Lung (tissue), 12 donors: ENCODE data around the gene SLC35E3. TPM values are rescaled to one million over a fixed set of nuclear protein-coding genes. Genes with fewer than 3 reads are reported as not detected.

Source experiments
- ATAC-seq: fragments of 200-7000 bp; cut with Tn5 transposase; one replicate; pipeline ENCODE4 v1.9.1; 2020; ENCODE audit warnings: moderate number of reproducible peaks; ENCODE audit not compliant: insufficient read depth, low FRiP score
- DNase-seq, 3 donors: peaks; one replicate each; pipeline ENCODE4 v3.0.0-alpha.2; 2013 to 2017
- H3K27ac ChIP-seq, 2 donors: one replicate each; pipeline ENCODE4 v1.5.1; 2013; ENCODE audit warnings: mild to moderate bottlenecking in 2 of 2, moderate library complexity in 2 of 2, control low read depth in 1 of 2, inconsistent platforms in 1 of 2, low read depth in 1 of 2, low read length in 1 of 2
- H3K27me3 ChIP-seq, 3 donors: one replicate each; pipeline ENCODE4 v1.5.1; 2013; ENCODE audit warnings: low read length in 2 of 3; ENCODE audit not compliant: control insufficient read depth in 3 of 3, insufficient read depth in 3 of 3
- H3K36me3 ChIP-seq, 4 donors: one replicate each; pipeline ENCODE4 v1.5.1; 2013; ENCODE audit warnings: low read length in 4 of 4, mild to moderate bottlenecking in 1 of 4, moderate library complexity in 1 of 4; ENCODE audit not compliant: control insufficient read depth in 4 of 4, insufficient read depth in 4 of 4
- H3K4me1 ChIP-seq, 5 donors: one replicate each; pipeline ENCODE4 v1.5.1; 2013; ENCODE audit warnings: low read length in 5 of 5, mild to moderate bottlenecking in 2 of 5, moderate library complexity in 1 of 5; ENCODE audit not compliant: control insufficient read depth in 5 of 5, insufficient read depth in 5 of 5
- H3K4me3 ChIP-seq: one replicate; pipeline ENCODE4 v1.5.1; 2013; ENCODE audit warnings: mild to moderate bottlenecking, control low read depth, moderate library complexity
- H3K9ac ChIP-seq, 2 donors: one replicate each; pipeline ENCODE4 v1.5.1; 2013; ENCODE audit warnings: low read length in 2 of 2, control low read depth in 1 of 2; ENCODE audit not compliant: insufficient read depth in 1 of 2
- H3K9me3 ChIP-seq, 4 donors: one replicate each; pipeline ENCODE4 v1.5.1; 2013; ENCODE audit warnings: low read length in 3 of 4, mild to moderate bottlenecking in 1 of 4, moderate library complexity in 1 of 4; ENCODE audit not compliant: control insufficient read depth in 4 of 4, insufficient read depth in 3 of 4
- CTCF ChIP-seq: IDR thresholded peaks from 2 replicates; pipeline ENCODE4 v1.5.1; 2012; ENCODE audit warnings: mild to moderate bottlenecking; ENCODE audit errors: control extremely low read depth, extremely low read depth
- WGBS, 2 donors: extraction: QIAGEN DNeasy Blood & Tissue Kit; methylation state at CpG; one replicate each; pipeline ENCODE4 v1.1.7; 2013; 5-methylcytosine and 5-hydroxymethylcytosine counted together
- polyA plus RNA-seq, 2 donors: library from polyadenylated mRNA; stranded (reverse); fragments of 200-250 nt; gene quantifications; one replicate each; pipeline ENCODE4 v1.2.1, GENCODE V29; 2013
- total RNA-seq, 2 donors: library from RNA; depleted of rRNA in 1 of 2; stranded (reverse); fragments of >200 nt in 1 of 2; gene quantifications; one replicate each; pipeline ENCODE4 v1.2.1, GENCODE V29; 2014 to 2021
- donor health status: control.
- donor health status: control.
- donor health status: Bipolar disorder and iron deficiency.
- donor health status: healthy.
- donor health status: DM: yes; HTN: yes; CAD: no.

The SLC35E3 gene
- total and polyA plus RNA-seq, 4 donors, result 4.0 to 14.4 (median 9.0) TPM

GRCh38 chr12:68793975-68794652, 48.1 kb downstream of the SLC35E3 start:
- no peak overlapping the region for H3K4me3 ChIP-seq
- ATAC-seq (no peak), DNase-seq (no peak)
- no peak overlapping the region for H3K9ac ChIP-seq
- no peak overlapping the region for H3K27ac ChIP-seq
- no peak for TF ChIP-seq CTCF
- H3K36me3 ChIP-seq, result no peaks in the 10 kb centered on the region
- H3K9me3 ChIP-seq, result no peaks in the 10 kb centered on the region
- no peaks in the 10 kb centered on the region for H3K4me1 ChIP-seq
- WGBS, 2 donors, result 96 to 97% methylated on average over 4 of the region's 4 CpGs
- H3K27me3 ChIP-seq, result no peaks in the 10 kb centered on the region

DNA sequence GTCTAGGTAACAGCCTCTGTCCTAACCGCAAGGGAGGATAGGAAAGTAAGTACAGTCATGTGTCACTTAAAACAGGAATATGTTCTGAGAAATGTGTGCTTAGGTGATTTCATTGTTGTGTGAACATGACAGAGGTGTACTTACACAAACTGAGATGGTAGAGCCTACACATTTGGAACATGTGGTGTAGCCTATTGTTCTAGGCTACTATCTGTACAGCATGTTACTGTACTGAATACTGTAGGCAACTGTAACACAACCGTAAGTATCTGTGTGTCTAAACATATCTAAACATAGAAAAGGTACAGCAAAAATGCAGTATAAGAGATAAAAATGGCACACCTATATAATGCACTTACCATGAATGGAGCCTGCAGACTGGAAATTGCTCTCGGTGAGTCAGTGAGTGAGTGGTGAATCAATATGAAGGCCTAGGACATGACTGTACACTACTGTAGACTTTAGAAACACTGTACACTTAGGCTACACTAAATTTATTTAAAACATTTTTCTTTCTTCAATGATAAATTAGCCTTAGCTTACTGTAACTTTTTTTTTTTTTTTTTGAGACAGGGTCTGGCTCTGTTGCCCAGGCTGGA, 48.8 kb downstream of the SLC35E3 start:
- no peaks in the 10 kb centered on the region for H3K9me3 ChIP-seq
- WGBS, 2 donors, result 95 to 97% methylated on average over 3 of the region's 3 CpGs

GRCh38 chr12:68796399-68796798, 50.4 kb downstream of the SLC35E3 start:
- Histone ChIP-seq H3K9me3 (no peaks in the 10 kb centered on the region), H3K36me3 (no peaks in the 10 kb centered on the region), H3K27me3 (no peaks in the 10 kb centered on the region), H3K4me1 (no peaks in the 10 kb centered on the region), H3K9ac (no peak overlapping the region), H3K27ac (no peak overlapping the region), H3K4me3 (no peak overlapping the region)
- TF ChIP-seq CTCF, result no peak
- no peak for DNase-seq
- 97% methylated on average over 15 of the region's 15 CpGs for WGBS, 2 donors
- no peak for ATAC-seq

More for the DNA sequence above, 48.8 kb downstream of the SLC35E3 start:
- H3K36me3 ChIP-seq, result no peaks in the 10 kb centered on the region
- no peak overlapping the region for H3K9ac ChIP-seq
- no peak overlapping the region for H3K4me3 ChIP-seq
- H3K27me3 ChIP-seq, result no peaks in the 10 kb centered on the region
- H3K4me1 ChIP-seq, result no peaks in the 10 kb centered on the region
- H3K27ac ChIP-seq, result no peak overlapping the region
- TF ChIP-seq CTCF, result no peak
- DNase-seq (no peak), ATAC-seq (no peak)

DNA sequence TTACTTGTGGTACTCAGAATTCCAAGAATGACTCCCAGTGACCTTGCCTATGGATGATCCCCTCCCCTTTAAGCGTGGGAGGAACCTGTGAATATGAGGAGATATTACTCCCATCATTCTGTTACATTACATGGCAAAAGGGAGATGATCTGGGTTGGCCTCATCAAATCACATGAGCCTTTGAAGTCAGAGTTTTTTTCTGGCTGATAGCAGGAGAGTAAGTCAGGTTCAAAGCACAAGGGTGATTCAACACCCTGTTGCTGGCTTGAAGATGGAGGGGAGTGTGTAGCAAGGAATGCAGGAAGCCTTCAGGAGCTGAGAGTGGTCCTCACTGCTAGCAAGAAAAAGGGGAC, 52.9 kb downstream of the SLC35E3 start:
- Histone ChIP-seq H3K27me3 (no peaks in the 10 kb centered on the region), H3K9ac (no peak overlapping the region), H3K4me3 (no peak overlapping the region), H3K9me3 (no peaks in the 10 kb centered on the region), H3K27ac (no peak overlapping the region), H3K4me1 (no peaks in the 10 kb centered on the region), H3K36me3 (no peaks in the 10 kb centered on the region)
- WGBS, 2 donors, result 90 to 98% methylated on average over 1 of the region's 1 CpG
- ATAC-seq (no peak), DNase-seq (no peak)
- no peak for TF ChIP-seq CTCF
